HG02870 (cell line): Measurements from ENCODE around the gene PLIN1.

Source experiments
- ATAC-seq: cut with Tn5 transposase; IDR thresholded peaks from one replicate; pipeline ENCODE4 v1.9.1; 2021; ENCODE audit warnings: mild to moderate bottlenecking, moderate library complexity; ENCODE audit not compliant: unreplicated experiment

PLIN1 gene

GRCh38 chr15:89630260-89630659 is 48.9 kb downstream of the PLIN1 start:
- ATAC-seq, result no peak

GRCh38 chr15:89629829-89630228 is 49.3 kb downstream of the PLIN1 start:
- ATAC-seq, result no peak

GRCh38 chr15:89628806-89629715 is 50.1 kb downstream of the PLIN1 start:
- ATAC-seq, result no peak

- no peak for ATAC-seq
Measured at GRCh38 chr15:89628301-89628700, 50.9 kb downstream of the PLIN1 start.

- ATAC-seq, result no peak
Measured at GRCh38 chr15:89627256-89627970, 51.8 kb downstream of the PLIN1 start.

GRCh38 chr15:89625716-89626115 is 53.5 kb downstream of the PLIN1 start:
- no peak for ATAC-seq

- no peak for ATAC-seq
Measured at GRCh38 chr15:89623165-89623564, 56.0 kb downstream of the PLIN1 start.

GRCh38 chr15:89621547-89621946 is 57.6 kb downstream of the PLIN1 start:
- ATAC-seq, result no peak

- ATAC-seq, result no peak
Measured at GRCh38 chr15:89616228-89616627, 62.9 kb downstream of the PLIN1 start.

GRCh38 chr15:89615135-89615534 is 64.0 kb downstream of the PLIN1 start:
- no peak for ATAC-seq
